Measurements from ENCODE around the gene HS2ST1.

- TF ChIP-seq CTCF (IDR thresholded peaks at IDR 0.05; ENCODE audit: low read length) (no peak), EZH2 (IDR thresholded peaks at IDR 0.05; ENCODE audit: borderline replicate concordance, low read length) (no peak)
These were observed 37.0 kb downstream of the HS2ST1 start for GRCh38 chr1:86951430-86951829.

All from OCI-LY1 (cell line).